Endothelial cell of umbilical vein (primary cell): ENCODE data around the gene MGST3. TPM values are rescaled to one million over a fixed set of nuclear protein-coding genes. Genes with fewer than 3 reads are reported as not detected.
"Not testable (repeated sequence)": the region's sequence is repeated elsewhere in the genome, so short reads cannot be mapped to it uniquely, and the experiment has no call there.

ENCODE experiments used
- BruUV-seq: library from RNA; stranded (reverse); fragments of 400-500 nt; replicated peaks from 2 replicates; lab custom pipeline; 2021; lab: Mats Ljungman, UMichigan
- CTCF ChIA-PET: fragments of 300-600, 350-600 bp; sonication (Branson Sonifier 250); formaldehyde crosslinking; loops from one replicate; lab custom pipeline; 2021; ENCODE audit warnings: antibody characterized with exemption, inconsistent platforms; lab: Charles Lee
- POLR2A ChIA-PET: fragments of 300-600, 350-600 bp; sonication (Branson Sonifier 250); formaldehyde crosslinking; loops from one replicate; lab custom pipeline; 2021; ENCODE audit warnings: antibody characterized with exemption, inconsistent platforms; lab: Charles Lee
- DNase-seq: peaks from one replicate; pipeline ENCODE4 v3.0.0-alpha.2; 2011; ENCODE audit warnings: low read depth, low spot score
- FAIRE-seq: peaks from 2 replicates; lab custom pipeline; 2011; peaks lifted over from hg19 to GRCh38; lab: Jason Lieb, UNC
- H2AFZ ChIP-seq: 2 replicates; pipeline ENCODE4 v1.6.0; 2012; ENCODE audit warnings: low read depth, low read length, control low read depth, inconsistent platforms
- H3K27ac ChIP-seq: 2 replicates; pipeline ENCODE4 v1.5.1; 2011; ENCODE audit warnings: low read depth, mild to moderate bottlenecking, control low read depth, low read length, moderate library complexity; ENCODE audit not compliant: insufficient read depth
- H3K27me3 ChIP-seq, 2 experiments: 2 replicates each; pipeline versions ENCODE4 v1.6.0 to v1.6.1; 2011; ENCODE audit warnings: low read length in 2 of 2, mixed read lengths in 1 of 2; ENCODE audit not compliant: control insufficient read depth in 2 of 2, insufficient read depth in 2 of 2
- H3K36me3 ChIP-seq, 2 experiments: 2 replicates in 1 of 2; 3 replicates in 1 of 2; pipeline ENCODE4 v1.5.1; 2011; ENCODE audit warnings: low read length in 2 of 2, mild to moderate bottlenecking in 1 of 2, moderate library complexity in 1 of 2; ENCODE audit not compliant: control insufficient read depth in 2 of 2, insufficient read depth in 2 of 2; ENCODE audit errors: extremely low read depth in 1 of 2
- H3K4me1 ChIP-seq: 3 replicates; pipeline ENCODE4 v1.5.1; 2011; ENCODE audit warnings: mild to moderate bottlenecking, low read length; ENCODE audit not compliant: control insufficient read depth, insufficient read depth; ENCODE audit errors: extremely low read depth
- H3K4me2 ChIP-seq: 2 replicates; pipeline ENCODE4 v1.6.1; 2011; ENCODE audit warnings: low read length, control low read depth, mixed read lengths; ENCODE audit not compliant: insufficient read depth
- H3K4me3 ChIP-seq, 3 experiments: fragments of 200-600 bp in 1 of 3; sonication (generic), shearing (Covaris generic) in 1 of 3; replicated peaks in 1 of 3; 2 replicates each; pipeline ENCODE4 v1.5.1; 2011 to 2016; ENCODE audit warnings: control low read depth in 3 of 3, low read length in 3 of 3, mild to moderate bottlenecking in 2 of 3, inconsistent platforms in 1 of 3, low read depth in 1 of 3, moderate library complexity in 1 of 3; ENCODE audit not compliant: insufficient read depth in 1 of 3
- H3K79me2 ChIP-seq: 2 replicates; pipeline ENCODE4 v1.6.0; 2012; ENCODE audit warnings: low read length, inconsistent platforms; ENCODE audit not compliant: control insufficient read depth, insufficient read depth
- H3K9ac ChIP-seq: replicated peaks from 2 replicates; pipeline ENCODE3; 2011; ENCODE audit warnings: low read length, control low read depth; ENCODE audit not compliant: insufficient read depth; ENCODE audit errors: extremely low read depth
- H3K9me1 ChIP-seq: replicated peaks from 3 replicates; pipeline ENCODE4 v1.6.0; 2011; ENCODE audit warnings: mild to moderate bottlenecking, low read length; ENCODE audit not compliant: control insufficient read depth, insufficient read depth; ENCODE audit errors: extremely low read depth
- H3K9me3 ChIP-seq: replicated peaks from 2 replicates; pipeline ENCODE4 v1.5.1; 2012; ENCODE audit warnings: low read length, inconsistent platforms; ENCODE audit not compliant: control insufficient read depth, insufficient read depth
- H4K20me1 ChIP-seq: replicated peaks from 2 replicates; pipeline ENCODE3; 2011; ENCODE audit warnings: mild to moderate bottlenecking, low read length; ENCODE audit not compliant: control insufficient read depth, insufficient read depth; ENCODE audit errors: extremely low read depth
- EZH2 ChIP-seq: IDR thresholded peaks from 2 replicates; pipeline ENCODE4 v1.6.1; 2012; ENCODE audit warnings: borderline replicate concordance, low read depth, mild to moderate bottlenecking, moderate library complexity, low read length, inconsistent platforms; ENCODE audit not compliant: severe bottlenecking
- FOS ChIP-seq: IDR thresholded peaks from 2 replicates; pipeline ENCODE4 v1.6.1; 2011; ENCODE audit warnings: mild to moderate bottlenecking, low read length, moderate library complexity, borderline replicate concordance; ENCODE audit not compliant: insufficient read depth
- GATA2 ChIP-seq: IDR thresholded peaks from 2 replicates; pipeline ENCODE4 v1.7.0; 2011; ENCODE audit warnings: low read depth, mild to moderate bottlenecking, moderate library complexity, mixed read lengths, low read length; ENCODE audit not compliant: insufficient read length, insufficient read depth
- JUN ChIP-seq: IDR thresholded peaks from 2 replicates; pipeline ENCODE4 v1.6.1; 2011; ENCODE audit warnings: borderline replicate concordance, low read depth; ENCODE audit not compliant: insufficient read length, insufficient read depth
- MYC ChIP-seq: IDR thresholded peaks from one replicate; pipeline ENCODE4 v1.6.1; 2011; ENCODE audit warnings: mild to moderate bottlenecking, low read depth, low read length
- POLR2A ChIP-seq: IDR thresholded peaks from 2 replicates; pipeline ENCODE4 v1.6.1; 2012; ENCODE audit warnings: low read depth, mild to moderate bottlenecking, control low read depth, low read length
- POLR2AphosphoS5 ChIP-seq: IDR thresholded peaks from 2 replicates; pipeline ENCODE4 v1.6.1; 2012; ENCODE audit warnings: low read depth, mild to moderate bottlenecking, control low read depth, low read length, moderate library complexity; ENCODE audit not compliant: insufficient read depth
- dilution Hi-C: fragments of 300-500 bp; cut with MboI; formaldehyde crosslinking; loops from one replicate; pipeline ENCODE4 v1.15.0; 2019; ENCODE audit warnings: low sequenced_read_pairs; ENCODE audit not compliant: extremely low pct_ligation_motif_present
- intact Hi-C: fragments of 100-400 bp; cut with micrococcal nuclease; formaldehyde crosslinking; loops from one replicate; pipeline ENCODE4 v1.10.0; 2022
- polyA plus RNA-seq, 4 experiments: library from polyadenylated mRNA; depleted of rRNA in 3 of 4; stranded (reverse) in 3 of 4; unstranded in 1 of 4; fragments of >200 nt; gene quantifications; 2 replicates each; pipeline versions ENCODE4 v1.2.1 to v1.2.3, GENCODE V29; 2011 to 2012; ENCODE audit warnings: missing spikeins in 1 of 4
- total RNA-seq: library from RNA; stranded (reverse); gene quantifications from 2 replicates; pipeline ENCODE4 v1.2.3, GENCODE V29; 2021
- TF ChIP-seq, protein P1 (sequence below): IDR thresholded peaks from 2 replicates; pipeline ENCODE4 v1.6.1; 2011; ENCODE audit not compliant: insufficient read depth, insufficient read length
- TF ChIP-seq, protein P2 (sequence below), 2 donors: IDR thresholded peaks; 1 replicate in 1 of 2; 2 replicates in 1 of 2; pipeline ENCODE4 v1.5.1; 2011; ENCODE audit warnings: low read length in 2 of 2, mild to moderate bottlenecking in 2 of 2, moderate library complexity in 2 of 2, control low read depth in 1 of 2, inconsistent platforms in 1 of 2, low read depth in 1 of 2; ENCODE audit not compliant: insufficient read depth in 1 of 2; ENCODE audit errors: extremely low read depth in 1 of 2

Gene MGST3
- total and polyA plus RNA-seq, 2 donors (not counting 3 experiments of a cell fraction or from before 2014, with no cell fraction given) = 164 to 288 TPM

DNA sequence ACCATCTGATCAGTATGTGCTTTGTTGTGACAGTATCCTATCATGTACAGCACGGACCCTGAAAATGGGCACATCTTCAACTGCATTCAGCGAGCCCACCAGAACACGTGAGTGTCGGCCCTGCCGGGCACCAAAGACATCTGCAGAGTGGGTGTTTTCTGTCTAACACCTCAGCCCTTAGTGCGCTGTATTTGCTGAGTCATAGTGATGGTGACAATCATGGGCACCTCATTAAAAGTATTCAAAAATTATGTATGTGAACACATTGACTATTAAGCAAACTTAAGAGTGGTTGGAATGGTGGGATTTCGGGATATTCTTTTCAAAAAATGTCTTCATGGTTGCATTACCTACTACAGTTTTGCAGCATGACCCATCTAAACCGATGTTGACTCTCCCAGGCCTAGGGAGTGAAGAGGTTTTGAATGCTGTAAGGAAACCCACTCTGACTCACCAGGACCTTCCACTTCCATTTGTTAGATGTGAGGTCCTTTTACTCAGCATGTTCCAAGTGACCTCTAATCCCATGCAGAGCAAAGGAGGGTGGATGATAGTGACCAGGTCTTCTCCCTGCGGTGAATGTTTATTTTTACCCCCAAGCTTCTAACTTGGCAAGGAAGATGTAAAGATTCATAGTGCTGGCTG is 20.1 kb downstream of the MGST3 start:
- H3K36me3 ChIP-seq = peaks cover 3 to 9% of the 10 kb centered on the region in 2 experiments
- peak overlapping the region; percentile 0 for H3K27ac ChIP-seq
- peaks cover 7% of the 10 kb centered on the region for H3K4me1 ChIP-seq
- dilution Hi-C loops (no loop called here), intact Hi-C loops (no loop called here)
- no peak overlapping the region for H3K9ac ChIP-seq
- H3K4me3 ChIP-seq = no peak overlapping the region
- no TSS peak for BruUV-seq
- H3K79me2 ChIP-seq = peaks cover 10% of the 10 kb centered on the region
- H4K20me1 ChIP-seq = no peaks in the 10 kb centered on the region
- CTCF ChIA-PET = interaction anchor here (0.6 kb wide), 1 partner anchor 284 kb away, joined by 3 read pairs; no protein-coding TSS in a partner anchor
- no peaks in the 10 kb centered on the region for H3K9me3 ChIP-seq
- FAIRE-seq (peak; percentile 66), DNase-seq (peak; percentile 26)
- H3K4me2 ChIP-seq = no peak overlapping the region
- no peak overlapping the region for H2AFZ ChIP-seq
- TF ChIP-seq, protein P1, sequence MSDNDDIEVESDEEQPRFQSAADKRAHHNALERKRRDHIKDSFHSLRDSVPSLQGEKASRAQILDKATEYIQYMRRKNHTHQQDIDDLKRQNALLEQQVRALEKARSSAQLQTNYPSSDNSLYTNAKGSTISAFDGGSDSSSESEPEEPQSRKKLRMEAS = no peak
- TF ChIP-seq GATA2 (no peak), FOS (peak; percentile 37), POLR2A (no peak), POLR2AphosphoS5 (no peak), MYC (no peak), EZH2 (no peak), JUN (peak; percentile 3)
- TF ChIP-seq, protein P2, sequence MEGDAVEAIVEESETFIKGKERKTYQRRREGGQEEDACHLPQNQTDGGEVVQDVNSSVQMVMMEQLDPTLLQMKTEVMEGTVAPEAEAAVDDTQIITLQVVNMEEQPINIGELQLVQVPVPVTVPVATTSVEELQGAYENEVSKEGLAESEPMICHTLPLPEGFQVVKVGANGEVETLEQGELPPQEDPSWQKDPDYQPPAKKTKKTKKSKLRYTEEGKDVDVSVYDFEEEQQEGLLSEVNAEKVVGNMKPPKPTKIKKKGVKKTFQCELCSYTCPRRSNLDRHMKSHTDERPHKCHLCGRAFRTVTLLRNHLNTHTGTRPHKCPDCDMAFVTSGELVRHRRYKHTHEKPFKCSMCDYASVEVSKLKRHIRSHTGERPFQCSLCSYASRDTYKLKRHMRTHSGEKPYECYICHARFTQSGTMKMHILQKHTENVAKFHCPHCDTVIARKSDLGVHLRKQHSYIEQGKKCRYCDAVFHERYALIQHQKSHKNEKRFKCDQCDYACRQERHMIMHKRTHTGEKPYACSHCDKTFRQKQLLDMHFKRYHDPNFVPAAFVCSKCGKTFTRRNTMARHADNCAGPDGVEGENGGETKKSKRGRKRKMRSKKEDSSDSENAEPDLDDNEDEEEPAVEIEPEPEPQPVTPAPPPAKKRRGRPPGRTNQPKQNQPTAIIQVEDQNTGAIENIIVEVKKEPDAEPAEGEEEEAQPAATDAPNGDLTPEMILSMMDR (IDR thresholded peaks at IDR 0.05; ENCODE audit: extremely low read depth in 1 of 2, insufficient read depth in 1 of 2, low read depth in 1 of 2, low read length in 2 of 2) = no peak
- H3K27me3 ChIP-seq = no peaks in the 10 kb centered on the region
- H3K9me1 ChIP-seq = no peaks in the 10 kb centered on the region
- POLR2A ChIA-PET = no interaction called here

DNA sequence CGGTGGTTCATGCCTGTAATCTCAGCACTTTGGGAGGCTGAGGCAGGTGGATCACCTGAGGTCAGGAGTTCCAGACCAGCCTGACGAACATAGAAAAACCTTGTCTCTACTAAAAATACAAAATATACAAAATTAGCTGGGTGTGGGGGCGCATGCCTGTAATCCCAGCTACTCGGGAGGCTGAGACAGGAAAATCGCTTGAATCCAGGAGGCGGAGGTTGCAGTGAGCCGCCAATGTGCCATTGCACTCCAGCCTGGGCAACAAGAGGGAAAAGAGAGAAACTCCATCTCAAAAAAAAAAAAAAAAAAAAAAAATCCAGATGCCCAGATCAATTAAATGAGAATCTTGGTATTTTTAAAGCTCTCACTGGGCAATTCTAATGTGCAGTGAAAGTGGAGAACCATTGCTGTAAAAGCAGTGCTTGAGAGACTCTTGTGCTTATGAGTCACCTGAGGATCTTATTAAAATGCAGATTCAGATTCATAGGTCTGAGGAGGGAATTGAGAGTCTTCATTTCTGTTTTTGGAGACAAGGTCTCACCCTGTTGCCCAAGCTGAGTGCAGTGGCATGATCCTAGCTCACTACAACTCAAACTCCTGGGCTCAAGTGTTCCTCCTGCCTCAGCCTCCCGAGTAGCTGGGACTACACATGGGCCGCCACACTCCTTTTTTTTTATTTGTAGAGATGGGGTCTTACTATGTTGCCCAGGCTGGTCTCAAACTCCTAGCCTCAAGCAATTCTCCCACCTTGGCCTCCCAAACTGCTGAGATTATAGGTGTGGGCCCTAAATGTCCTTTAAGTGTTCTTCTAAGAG is 27.9 kb downstream of the MGST3 start:
- ChIA-PET CTCF (interaction anchor here (1.0 to 1.3 kb wide), 3 partner anchors 10 to 58 kb away, joined by 3 to 4 read pairs (median 4); no protein-coding TSS in a partner anchor), POLR2A (interaction anchor here (0.7 kb wide), 1 partner anchor 11 kb away, joined by 5 read pairs; no protein-coding TSS in a partner anchor)
- H3K9me1 ChIP-seq, FAIRE-seq, intact Hi-C loops, DNase-seq, H3K4me1 ChIP-seq, H3K27ac ChIP-seq, dilution Hi-C loops, H3K9me3 ChIP-seq, H3K4me3 ChIP-seq, H3K4me2 ChIP-seq, H4K20me1 ChIP-seq, H3K9ac ChIP-seq, BruUV-seq, H2AFZ ChIP-seq, H3K79me2 ChIP-seq, H3K27me3 ChIP-seq: not testable (repeated sequence)
- H3K36me3 ChIP-seq = peaks cover 2 to 11% of the 10 kb centered on the region in 2 experiments
